SK-N-DZ (cell line): ENCODE data around the gene MOSPD2. TPM values are rescaled to one million over a fixed set of nuclear protein-coding genes. Genes with fewer than 3 reads are reported as not detected.

Experiments
- DNase-seq: peaks from one replicate; pipeline ENCODE4 v3.0.0-alpha.2; 2015; ENCODE audit warnings: low spot score
- polyA plus RNA-seq, 2 experiments: library from polyadenylated mRNA; depleted of rRNA; stranded (reverse); fragments of >200 nt; gene quantifications; 2 replicates each; pipeline ENCODE4 v1.2.3, GENCODE V29; 2014

Gene MOSPD2
- 8.1 and 11.0 TPM in 2 replicates for polyA plus RNA-seq (2014; cell fraction: cytosol; rRNA removed)
- polyA plus RNA-seq (2014; cell fraction: nucleus; rRNA removed) = 19.2 and 34.4 TPM in 2 replicates

GRCh38 chrX:14872851-14873675, at the start of gene MOSPD2, which contains the start of gene FANCB:
Gene MOSPD2 (plus strand): TSS chrX:14873421. CDS start chrX:14873529, 108 bp downstream.
Gene FANCB (minus strand): TSS chrX:14873069. CDS start chrX:14865510, 7,559 bp downstream.
- DNase-seq = peak; percentile 94

GRCh38 chrX:14825851-14826250, 47.4 kb upstream of the MOSPD2 start:
- no peak for DNase-seq

- DNase-seq = no peak
Observed at GRCh38 chrX:14826319-14826718, 46.9 kb upstream of the MOSPD2 start.

- DNase-seq = no peak
Observed at GRCh38 chrX:14829643-14830042, 43.6 kb upstream of the MOSPD2 start.

- DNase-seq = no peak
Observed at GRCh38 chrX:14832151-14832550, 41.1 kb upstream of the MOSPD2 start.

GRCh38 chrX:14832586-14832985, 40.6 kb upstream of the MOSPD2 start:
- DNase-seq = no peak

GRCh38 chrX:14837155-14837554, 36.1 kb upstream of the MOSPD2 start:
- DNase-seq = no peak

- DNase-seq = no peak
Observed at GRCh38 chrX:14843666-14844065, 29.6 kb upstream of the MOSPD2 start.

- no peak for DNase-seq
Observed at GRCh38 chrX:14851526-14851925, 21.7 kb upstream of the MOSPD2 start.

GRCh38 chrX:14864631-14865030, 8.6 kb upstream of the MOSPD2 start:
- no peak for DNase-seq

- no peak for DNase-seq
Observed at GRCh38 chrX:14865201-14865600, 8.0 kb upstream of the MOSPD2 start.

GRCh38 chrX:14871767-14872166, 1.5 kb upstream of the MOSPD2 start:
- no peak for DNase-seq

- peak; percentile 0 for DNase-seq
Observed at GRCh38 chrX:14872355-14872754, 866 bp upstream of the MOSPD2 start.

GRCh38 chrX:14873676-14874049, 442 bp downstream of the MOSPD2 start:
- no peak for DNase-seq

- no peak for DNase-seq
Observed at GRCh38 chrX:14875624-14876023, 2.4 kb downstream of the MOSPD2 start.

GRCh38 chrX:14883826-14884225, 10.6 kb downstream of the MOSPD2 start:
- DNase-seq = no peak

- no peak for DNase-seq
Observed at GRCh38 chrX:14884714-14885113, 11.5 kb downstream of the MOSPD2 start.

- no peak for DNase-seq
Observed at GRCh38 chrX:14886252-14886651, 13.0 kb downstream of the MOSPD2 start.

GRCh38 chrX:14896273-14896672, 23.1 kb downstream of the MOSPD2 start:
- DNase-seq = no peak

- no peak for DNase-seq
Observed at GRCh38 chrX:14897042-14897441, 23.8 kb downstream of the MOSPD2 start.

- no peak for DNase-seq
Observed at GRCh38 chrX:14899607-14900006, 26.4 kb downstream of the MOSPD2 start.

- DNase-seq = no peak
Observed at GRCh38 chrX:14902537-14902936, 29.3 kb downstream of the MOSPD2 start.

GRCh38 chrX:14903891-14904290, 30.7 kb downstream of the MOSPD2 start:
- DNase-seq = no peak
